ENCODE results near the gene LRP1B.
"Not testable (repeated sequence)": the region's sequence is repeated elsewhere in the genome, so short reads cannot be mapped to it uniquely, and the experiment has no call there.

LRP1B gene

GRCh38 chr2:140988597-140988996 is 1142.2 kb downstream of the LRP1B start:
- H3K4me2 ChIP-seq (ENCODE audit: low read length), result no peak overlapping the region
- no peak overlapping the region for H3K27ac ChIP-seq (ENCODE audit: low read depth, low read length)
- DNase-seq, result no peak
- H3K36me3 ChIP-seq (ENCODE audit: control insufficient read depth, insufficient read depth, low read length), result no peaks in the 10 kb centered on the region
- H2BK5ac ChIP-seq (ENCODE audit: low read length), result no peak overlapping the region
- no peak overlapping the region for H2BK120ac ChIP-seq (ENCODE audit: low read depth, low read length)
- H3K9ac ChIP-seq (ENCODE audit: low read length), result no peak overlapping the region
- H3K79me1 ChIP-seq (ENCODE audit: low read length), result no peaks in the 10 kb centered on the region
- no peak overlapping the region for H2BK15ac ChIP-seq (replicated peaks; ENCODE audit: low read depth)
- no peak overlapping the region for H3K4me3 ChIP-seq (ENCODE audit: low read length)
- no peak overlapping the region for H3K23ac ChIP-seq (ENCODE audit: low read length)
- H4K5ac ChIP-seq (ENCODE audit: low read length), result no peak overlapping the region
- no peak overlapping the region for H2AK5ac ChIP-seq (ENCODE audit: low read length)
- no peaks in the 10 kb centered on the region for H3K4me1 ChIP-seq (ENCODE audit: control insufficient read depth, low read depth, low read length)
- H3K27me3 ChIP-seq (ENCODE audit: insufficient read depth, low read length, poor library complexity), result no peaks in the 10 kb centered on the region
- no peak overlapping the region for H3K56ac ChIP-seq (ENCODE audit: low read length)
- no peaks in the 10 kb centered on the region for H3K79me2 ChIP-seq (ENCODE audit: control insufficient read depth, insufficient read depth, low read length)
- no peak overlapping the region for H3K18ac ChIP-seq (ENCODE audit: low read length)
- no peak overlapping the region for H4K8ac ChIP-seq (ENCODE audit: low read depth, low read length)
- H3K4ac ChIP-seq (ENCODE audit: low read depth, low read length), result no peak overlapping the region

GRCh38 chr2:140986456-140986855 is 1144.4 kb downstream of the LRP1B start:
- Histone ChIP-seq H3K27me3 (ENCODE audit: insufficient read depth, low read length, poor library complexity) (no peaks in the 10 kb centered on the region), H3K9ac (ENCODE audit: low read length) (no peak overlapping the region), H3K4me1 (ENCODE audit: control insufficient read depth, low read depth, low read length) (no peaks in the 10 kb centered on the region), H3K4me3 (ENCODE audit: low read length) (no peak overlapping the region), H3K4ac (ENCODE audit: low read depth, low read length) (no peak overlapping the region), H4K8ac (ENCODE audit: low read depth, low read length) (no peak overlapping the region), H3K56ac (ENCODE audit: low read length) (no peak overlapping the region), H4K5ac (ENCODE audit: low read length) (no peak overlapping the region), H2BK5ac (ENCODE audit: low read length) (no peak overlapping the region), H3K18ac (ENCODE audit: low read length) (no peak overlapping the region), H3K4me2 (ENCODE audit: low read length) (no peak overlapping the region), H3K36me3 (ENCODE audit: control insufficient read depth, insufficient read depth, low read length) (no peaks in the 10 kb centered on the region), H3K27ac (ENCODE audit: low read depth, low read length) (no peak overlapping the region), H2BK15ac (replicated peaks; ENCODE audit: low read depth) (no peak overlapping the region), H3K23ac (ENCODE audit: low read length) (no peak overlapping the region), H3K79me2 (ENCODE audit: control insufficient read depth, insufficient read depth, low read length) (no peaks in the 10 kb centered on the region), H2BK120ac (ENCODE audit: low read depth, low read length) (no peak overlapping the region), H2AK5ac (ENCODE audit: low read length) (no peak overlapping the region), H3K79me1 (ENCODE audit: low read length) (no peaks in the 10 kb centered on the region)
- no CpG with 5 or more reads among the region's 1 CpG for WGBS (ENCODE audit: extremely low coverage, insufficient coverage, low lambda C conversion rate)
- DNase-seq, result no peak

GRCh38 chr2:140975237-140975636 is 1155.6 kb downstream of the LRP1B start:
- no peaks in the 10 kb centered on the region for H3K79me1 ChIP-seq (ENCODE audit: low read length)
- no peak overlapping the region for H2BK15ac ChIP-seq (replicated peaks; ENCODE audit: low read depth)
- H3K4me3 ChIP-seq (ENCODE audit: low read length), result no peak overlapping the region
- no peaks in the 10 kb centered on the region for H3K36me3 ChIP-seq (ENCODE audit: control insufficient read depth, insufficient read depth, low read length)
- no peak overlapping the region for H3K4ac ChIP-seq (ENCODE audit: low read depth, low read length)
- H3K56ac ChIP-seq (ENCODE audit: low read length), result no peak overlapping the region
- DNase-seq, result no peak
- no peak overlapping the region for H4K8ac ChIP-seq (ENCODE audit: low read depth, low read length)
- H3K27ac ChIP-seq (ENCODE audit: low read depth, low read length), result no peak overlapping the region
- H3K4me2 ChIP-seq (ENCODE audit: low read length), result no peak overlapping the region
- no peak overlapping the region for H3K18ac ChIP-seq (ENCODE audit: low read length)
- H3K27me3 ChIP-seq (ENCODE audit: insufficient read depth, low read length, poor library complexity), result no peaks in the 10 kb centered on the region
- no peak overlapping the region for H4K5ac ChIP-seq (ENCODE audit: low read length)
- H2AK5ac ChIP-seq (ENCODE audit: low read length), result no peak overlapping the region
- H2BK120ac ChIP-seq (ENCODE audit: low read depth, low read length), result no peak overlapping the region
- H3K79me2 ChIP-seq (ENCODE audit: control insufficient read depth, insufficient read depth, low read length), result no peaks in the 10 kb centered on the region
- H2BK5ac ChIP-seq (ENCODE audit: low read length), result no peak overlapping the region
- no peak overlapping the region for H3K9ac ChIP-seq (ENCODE audit: low read length)
- no peak overlapping the region for H3K23ac ChIP-seq (ENCODE audit: low read length)
- H3K4me1 ChIP-seq (ENCODE audit: control insufficient read depth, low read depth, low read length), result no peaks in the 10 kb centered on the region

GRCh38 chr2:140972724-140973123 is 1158.1 kb downstream of the LRP1B start:
- H2BK15ac ChIP-seq (replicated peaks; ENCODE audit: low read depth), result no peak overlapping the region
- no peak overlapping the region for H2BK5ac ChIP-seq (ENCODE audit: low read length)
- no peak overlapping the region for H3K4me3 ChIP-seq (ENCODE audit: low read length)
- no peaks in the 10 kb centered on the region for H3K4me1 ChIP-seq (ENCODE audit: control insufficient read depth, low read depth, low read length)
- H3K36me3 ChIP-seq (ENCODE audit: control insufficient read depth, insufficient read depth, low read length), result no peaks in the 10 kb centered on the region
- H3K79me1 ChIP-seq (ENCODE audit: low read length), result no peaks in the 10 kb centered on the region
- no peaks in the 10 kb centered on the region for H3K79me2 ChIP-seq (ENCODE audit: control insufficient read depth, insufficient read depth, low read length)
- H3K4ac ChIP-seq (ENCODE audit: low read depth, low read length), result no peak overlapping the region
- no peak overlapping the region for H3K4me2 ChIP-seq (ENCODE audit: low read length)
- no peak overlapping the region for H2AK5ac ChIP-seq (ENCODE audit: low read length)
- H3K27ac ChIP-seq (ENCODE audit: low read depth, low read length), result no peak overlapping the region
- H3K27me3 ChIP-seq (ENCODE audit: insufficient read depth, low read length, poor library complexity), result no peaks in the 10 kb centered on the region
- DNase-seq, result no peak
- no peak overlapping the region for H4K8ac ChIP-seq (ENCODE audit: low read depth, low read length)
- no peak overlapping the region for H2BK120ac ChIP-seq (ENCODE audit: low read depth, low read length)
- no peak overlapping the region for H3K18ac ChIP-seq (ENCODE audit: low read length)
- no CpG with 5 or more reads among the region's 1 CpG for WGBS (ENCODE audit: extremely low coverage, insufficient coverage, low lambda C conversion rate)
- no peak overlapping the region for H3K9ac ChIP-seq (ENCODE audit: low read length)
- H3K23ac ChIP-seq (ENCODE audit: low read length), result no peak overlapping the region
- no peak overlapping the region for H4K5ac ChIP-seq (ENCODE audit: low read length)
- no peak overlapping the region for H3K56ac ChIP-seq (ENCODE audit: low read length)

- not testable (repeated sequence) for H3K9ac ChIP-seq (ENCODE audit: low read length)
Measured at GRCh38 chr2:140964324-140964723, 1166.5 kb downstream of the LRP1B start.

GRCh38 chr2:140949932-140950331 is 1180.9 kb downstream of the LRP1B start:
- no peaks in the 10 kb centered on the region for H3K79me2 ChIP-seq (ENCODE audit: control insufficient read depth, insufficient read depth, low read length)
- H2AK5ac ChIP-seq (ENCODE audit: low read length), result no peak overlapping the region
- WGBS (ENCODE audit: extremely low coverage, insufficient coverage, low lambda C conversion rate), result no CpG with 5 or more reads among the region's 1 CpG
- no peaks in the 10 kb centered on the region for H3K79me1 ChIP-seq (ENCODE audit: low read length)
- no peak overlapping the region for H3K18ac ChIP-seq (ENCODE audit: low read length)
- no peaks in the 10 kb centered on the region for H3K27me3 ChIP-seq (ENCODE audit: insufficient read depth, low read length, poor library complexity)
- no peak overlapping the region for H2BK5ac ChIP-seq (ENCODE audit: low read length)
- no peak overlapping the region for H3K9ac ChIP-seq (ENCODE audit: low read length)
- H2BK15ac ChIP-seq (replicated peaks; ENCODE audit: low read depth), result no peak overlapping the region
- H2BK120ac ChIP-seq (ENCODE audit: low read depth, low read length), result no peak overlapping the region
- H3K4ac ChIP-seq (ENCODE audit: low read depth, low read length), result no peak overlapping the region
- H3K4me1 ChIP-seq (ENCODE audit: control insufficient read depth, low read depth, low read length), result no peaks in the 10 kb centered on the region
- no peak overlapping the region for H3K56ac ChIP-seq (ENCODE audit: low read length)
- no peak overlapping the region for H4K5ac ChIP-seq (ENCODE audit: low read length)
- H4K8ac ChIP-seq (ENCODE audit: low read depth, low read length), result no peak overlapping the region
- no peak overlapping the region for H3K23ac ChIP-seq (ENCODE audit: low read length)
- DNase-seq, result no peak
- H3K27ac ChIP-seq (ENCODE audit: low read depth, low read length), result no peak overlapping the region
- no peak overlapping the region for H3K4me3 ChIP-seq (ENCODE audit: low read length)
- H3K4me2 ChIP-seq (ENCODE audit: low read length), result no peak overlapping the region
- H3K36me3 ChIP-seq (ENCODE audit: control insufficient read depth, insufficient read depth, low read length), result no peaks in the 10 kb centered on the region

More at GRCh38 chr2:140964324-140964723, 1166.5 kb downstream of the LRP1B start:
- not testable (repeated sequence) for H2BK120ac ChIP-seq (ENCODE audit: low read depth, low read length); H3K79me1 ChIP-seq (ENCODE audit: low read length); H3K27ac ChIP-seq (ENCODE audit: low read depth, low read length); H3K18ac ChIP-seq (ENCODE audit: low read length); H3K4ac ChIP-seq (ENCODE audit: low read depth, low read length); H3K36me3 ChIP-seq (ENCODE audit: control insufficient read depth, insufficient read depth, low read length); H3K79me2 ChIP-seq (ENCODE audit: control insufficient read depth, insufficient read depth, low read length); H3K4me3 ChIP-seq (ENCODE audit: low read length); H2BK5ac ChIP-seq (ENCODE audit: low read length); H4K5ac ChIP-seq (ENCODE audit: low read length); H3K56ac ChIP-seq (ENCODE audit: low read length); H4K8ac ChIP-seq (ENCODE audit: low read depth, low read length); H2BK15ac ChIP-seq (replicated peaks; ENCODE audit: low read depth); H3K23ac ChIP-seq (ENCODE audit: low read length); H3K4me1 ChIP-seq (ENCODE audit: control insufficient read depth, low read depth, low read length); H2AK5ac ChIP-seq (ENCODE audit: low read length); H3K27me3 ChIP-seq (ENCODE audit: insufficient read depth, low read length, poor library complexity); H3K4me2 ChIP-seq (ENCODE audit: low read length)
- WGBS (ENCODE audit: extremely low coverage, insufficient coverage, low lambda C conversion rate), result no CpG with 5 or more reads among the region's 11 CpGs
- peak; percentile 35 for DNase-seq
